H1 (cell line): ENCODE measurements around the gene JTB. TPM values are rescaled to one million over a fixed set of nuclear protein-coding genes. Genes with fewer than 3 reads are reported as not detected.

Source experiments
- CTCF ChIA-PET: fragments of 300-600 bp; sonication (Branson Sonifier 250); formaldehyde crosslinking; loops from one replicate; lab custom pipeline; 2021; ENCODE audit not compliant: partially characterized antibody; lab: Charles Lee
- POLR2A ChIA-PET: fragments of 300-600 bp; sonication (Branson Sonifier 250); formaldehyde crosslinking; loops from one replicate; lab custom pipeline; 2021; ENCODE audit warnings: inconsistent platforms; ENCODE audit not compliant: partially characterized antibody; lab: Charles Lee
- DNase-seq, 2 experiments: peaks; one replicate each; pipeline versions ENCODE4 v3.0.0 to v3.0.0-alpha.2; 2010 to 2022; ENCODE audit warnings: low spot score in 2 of 2, low read depth in 1 of 2, mixed read lengths in 1 of 2
- FAIRE-seq: peaks from 2 replicates; lab custom pipeline; 2011; peaks lifted over from hg19 to GRCh38; lab: Jason Lieb, UNC
- H2AFZ ChIP-seq: 2 replicates; pipeline ENCODE4 v1.8.1; 2012; ENCODE audit warnings: low read length, inconsistent platforms
- H2AK5ac ChIP-seq: 2 replicates; pipeline ENCODE4 v1.6.1; 2013; ENCODE audit warnings: low read depth, low read length
- H2BK120ac ChIP-seq: replicated peaks from 2 replicates; pipeline ENCODE3; 2013; ENCODE audit warnings: low read depth, low read length, inconsistent platforms
- H2BK12ac ChIP-seq: 2 replicates; pipeline ENCODE4 v1.6.1; 2013; ENCODE audit warnings: low read depth, low read length
- H2BK15ac ChIP-seq: 2 replicates; pipeline ENCODE4 v1.6.1; 2013; ENCODE audit warnings: low read length
- H2BK20ac ChIP-seq: 2 replicates; pipeline ENCODE4 v1.6.1; 2013; ENCODE audit warnings: low read length
- H2BK5ac ChIP-seq: 2 replicates; pipeline ENCODE4 v1.6.1; 2013; ENCODE audit warnings: low read depth, low read length
- H3K14ac ChIP-seq: 2 replicates; pipeline ENCODE4 v1.6.1; 2013; ENCODE audit warnings: inconsistent platforms; ENCODE audit not compliant: insufficient read length
- H3K18ac ChIP-seq: 2 replicates; pipeline ENCODE4 v1.6.1; 2013; ENCODE audit warnings: low read length; ENCODE audit errors: extremely low read depth
- H3K23ac ChIP-seq: 2 replicates; pipeline ENCODE4 v1.6.1; 2013; ENCODE audit warnings: inconsistent platforms; ENCODE audit not compliant: insufficient read length
- H3K23me2 ChIP-seq: 2 replicates; pipeline ENCODE4 v1.6.1; 2013; ENCODE audit warnings: low read depth, low read length
- H3K27ac ChIP-seq: 2 replicates; pipeline ENCODE4 v1.6.1; 2011; ENCODE audit warnings: low read depth, low read length, inconsistent platforms
- H3K27me3 ChIP-seq, 4 experiments: replicated peaks in 1 of 4; 1 replicate in 1 of 4; 2 replicates in 3 of 4; pipeline versions ENCODE4 v1.6.1 to v1.8.1; 2011 to 2013; ENCODE audit warnings: low read length in 3 of 4, mild to moderate bottlenecking in 3 of 4, inconsistent platforms in 2 of 4, mixed read lengths in 2 of 4, moderate library complexity in 1 of 4; ENCODE audit not compliant: control insufficient read depth in 3 of 4, insufficient read depth in 3 of 4; ENCODE audit errors: extremely low read depth in 1 of 4
- H3K36me3 ChIP-seq, 4 experiments: 2 replicates each; pipeline versions ENCODE4 v1.6.1 to v1.8.1; 2011 to 2013; ENCODE audit warnings: mild to moderate bottlenecking in 4 of 4, low read length in 3 of 4, moderate library complexity in 2 of 4, control low read depth in 1 of 4, inconsistent platforms in 1 of 4; ENCODE audit not compliant: insufficient read depth in 4 of 4, control insufficient read depth in 2 of 4
- H3K4ac ChIP-seq: replicated peaks from 2 replicates; pipeline ENCODE3; 2013; ENCODE audit warnings: low read length, low read depth, mixed read lengths, inconsistent platforms; ENCODE audit not compliant: insufficient read length
- H3K4me1 ChIP-seq, 4 experiments: replicated peaks in 1 of 4; 1 replicate in 1 of 4; 2 replicates in 3 of 4; pipeline versions ENCODE4 v1.6.1 to v1.8.1; 2011 to 2013; ENCODE audit warnings: low read length in 3 of 4, inconsistent platforms in 2 of 4, mixed read lengths in 1 of 4; ENCODE audit not compliant: insufficient read depth in 4 of 4, control insufficient read depth in 3 of 4
- H3K4me2 ChIP-seq, 2 experiments: 2 replicates each; pipeline versions ENCODE4 v1.6.1 to v1.8.1; 2011 to 2013; ENCODE audit warnings: low read depth in 2 of 2, low read length in 2 of 2, control low read depth in 1 of 2, inconsistent platforms in 1 of 2, mild to moderate bottlenecking in 1 of 2; ENCODE audit not compliant: insufficient read depth in 1 of 2
- H3K4me3 ChIP-seq, 4 experiments: fragments of 200-600, 300-600 bp in 1 of 4; sonication (generic), shearing (Covaris generic), sonication (Bioruptor Twin) in 1 of 4; 2 replicates each; pipeline versions ENCODE4 v1.5.1 to v1.8.1; 2011 to 2016; ENCODE audit warnings: low read length in 4 of 4, low read depth in 3 of 4, control low read depth in 2 of 4, inconsistent platforms in 2 of 4, mild to moderate bottlenecking in 2 of 4, mixed read lengths in 1 of 4, moderate library complexity in 1 of 4; ENCODE audit not compliant: insufficient read depth in 2 of 4; ENCODE audit errors: extremely low read depth in 1 of 4
- H3K56ac ChIP-seq: replicated peaks from 2 replicates; pipeline ENCODE3; 2013; ENCODE audit warnings: low read depth, mild to moderate bottlenecking, mixed read lengths, low read length, inconsistent platforms; ENCODE audit not compliant: insufficient read length
- H3K79me1 ChIP-seq: 2 replicates; pipeline ENCODE4 v1.6.1; 2013; ENCODE audit warnings: low read depth, low read length, control low read depth
- H3K79me2 ChIP-seq, 2 experiments: 2 replicates each; pipeline versions ENCODE4 v1.6.1 to v1.8.1; 2012 to 2013; ENCODE audit warnings: low read length in 2 of 2, mild to moderate bottlenecking in 2 of 2, inconsistent platforms in 1 of 2; ENCODE audit not compliant: insufficient read depth in 2 of 2, control insufficient read depth in 1 of 2
- H3K9ac ChIP-seq, 4 experiments: replicated peaks in 1 of 4; 1 replicate in 1 of 4; 2 replicates in 3 of 4; pipeline versions ENCODE4 v1.6.1 to v1.8.1; 2011 to 2013; ENCODE audit warnings: low read depth in 3 of 4, low read length in 3 of 4, control low read depth in 2 of 4, mild to moderate bottlenecking in 2 of 4, moderate library complexity in 2 of 4, inconsistent platforms in 1 of 4; ENCODE audit errors: extremely low read depth in 1 of 4
- H3K9me3 ChIP-seq, 2 experiments: 2 replicates each; pipeline versions ENCODE4 v1.6.1 to v1.8.1; 2012 to 2013; ENCODE audit warnings: mild to moderate bottlenecking in 2 of 2, moderate library complexity in 2 of 2, control low read depth in 1 of 2, inconsistent platforms in 1 of 2, low read depth in 1 of 2, low read length in 1 of 2, mixed read lengths in 1 of 2; ENCODE audit not compliant: insufficient read depth in 2 of 2
- H4K20me1 ChIP-seq, 2 experiments: replicated peaks in 1 of 2; 2 replicates each; pipeline versions ENCODE3 to v1.8.1; 2011 to 2013; ENCODE audit warnings: inconsistent platforms in 2 of 2, low read length in 2 of 2, mild to moderate bottlenecking in 1 of 2; ENCODE audit not compliant: insufficient read depth in 2 of 2, control insufficient read depth in 1 of 2
- H4K5ac ChIP-seq: 2 replicates; pipeline ENCODE4 v1.6.1; 2013; ENCODE audit warnings: low read length, low read depth, mixed read lengths, inconsistent platforms; ENCODE audit not compliant: insufficient read length
- H4K8ac ChIP-seq: 2 replicates; pipeline ENCODE4 v1.8.0; 2013; ENCODE audit warnings: mild to moderate bottlenecking, moderate library complexity, low read length, inconsistent platforms; ENCODE audit not compliant: insufficient read depth; ENCODE audit errors: extremely low read depth
- H4K91ac ChIP-seq: replicated peaks from 2 replicates; pipeline ENCODE3; 2013; ENCODE audit warnings: low read length, mixed read lengths, inconsistent platforms; ENCODE audit not compliant: insufficient read length
- BCL11A ChIP-seq, 2 experiments: IDR thresholded peaks; one replicate each; pipeline ENCODE4 v1.6.1; 2011; ENCODE audit warnings: low read depth in 2 of 2, low read length in 2 of 2, mild to moderate bottlenecking in 2 of 2
- BRCA1 ChIP-seq: IDR thresholded peaks from 2 replicates; pipeline ENCODE4 v1.6.1; 2012; ENCODE audit warnings: low read depth, low read length, improper control_type of control experiment
- CBX8 ChIP-seq: fragments of 300-800, 300-1000 bp; sonication (generic); IDR thresholded peaks from 2 replicates; pipeline ENCODE4 v1.7.1; 2016; ENCODE audit warnings: low read depth, low read length, borderline replicate concordance
- FOSL1 ChIP-seq: IDR thresholded peaks from 2 replicates; pipeline ENCODE4 v1.6.1; 2011; ENCODE audit warnings: mild to moderate bottlenecking, low read depth, low read length, moderate library complexity; ENCODE audit not compliant: insufficient read depth
- HDAC6 ChIP-seq: IDR thresholded peaks from one replicate; pipeline ENCODE4 v1.7.1; 2012; ENCODE audit warnings: low read depth, mild to moderate bottlenecking, inconsistent platforms, low read length, moderate library complexity
- JUND ChIP-seq: IDR thresholded peaks from 2 replicates; pipeline ENCODE4 v1.6.1; 2011; ENCODE audit warnings: mild to moderate bottlenecking, improper control_type of control experiment, low read length
- POU5F1 ChIP-seq: IDR thresholded peaks from 2 replicates; pipeline ENCODE4 v1.6.1; 2011; ENCODE audit warnings: low read depth, mild to moderate bottlenecking, low read length, moderate library complexity
- RAD21 ChIP-seq, 2 experiments: IDR thresholded peaks in 1 of 2; conservative IDR thresholded peaks in 1 of 2; 2 replicates each; pipeline ENCODE4 v1.6.1; 2011; ENCODE audit warnings: low read depth in 2 of 2, low read length in 2 of 2, improper control_type of control experiment in 1 of 2, inconsistent platforms in 1 of 2, mild to moderate bottlenecking in 1 of 2, moderate library complexity in 1 of 2
- SP1 ChIP-seq: IDR thresholded peaks from 2 replicates; pipeline ENCODE4 v1.6.1; 2011; ENCODE audit warnings: low read depth, low read length
- SUZ12 ChIP-seq: fragments of 200-600 bp; sonication (generic); IDR thresholded peaks from 2 replicates; pipeline ENCODE4 v1.6.1; 2012; ENCODE audit warnings: mild to moderate bottlenecking, inconsistent platforms, low read length, moderate library complexity, mixed read lengths
- YY1 ChIP-seq: IDR thresholded peaks from 2 replicates; pipeline ENCODE4 v1.6.1; 2011; ENCODE audit warnings: low read depth, mild to moderate bottlenecking, low read length
- WGBS, 2 experiments: shearing (Covaris generic) in 1 of 2; methylation state at CpG; one replicate each; pipeline versions ENCODE4 v1.1.6 to v1.1.7; 2013 to 2015; ENCODE audit warnings: low lambda C conversion rate in 2 of 2, mixed read lengths in 2 of 2, inconsistent platforms in 1 of 2, low coverage in 1 of 2, missing lambda C conversion rate in 1 of 2; ENCODE audit not compliant: insufficient replicate concordance in 2 of 2, insufficient coverage in 1 of 2, insufficient read length in 1 of 2; ENCODE audit errors: extremely low coverage in 1 of 2, missing lambda C conversion rate in 1 of 2; 5-methylcytosine and 5-hydroxymethylcytosine counted together
- polyA plus RNA-seq, 7 experiments: library from polyadenylated mRNA; depleted of rRNA in 3 of 7; stranded (reverse) in 5 of 7; unstranded in 2 of 7; fragments of >200 nt in 5 of 7; fragments of 200-250 nt in 2 of 7; gene quantifications; 1 replicate in 5 of 7; 2 replicates in 1 of 7; 4 replicates in 1 of 7; pipeline versions ENCODE4 v1.2.1 to v1.2.3, GENCODE V29; 2011 to 2013; ENCODE audit warnings: missing spikeins in 2 of 7, mixed read lengths in 2 of 7
- total RNA-seq: library from RNA; stranded (reverse); fragmentation: NEBNext Ultra II Directional; extraction: Animal tissue kit (Norgen Biotek cat#: 25700); gene quantifications from 2 replicates; pipeline ENCODE4 v1.2.1, GENCODE V29; 2021

The JTB gene
- total and polyA plus RNA-seq, 2 of the 8 experiments (the other 6 are each of a cell fraction or from before 2014, with no cell fraction given), result 91.1 to 122 TPM

DNA sequence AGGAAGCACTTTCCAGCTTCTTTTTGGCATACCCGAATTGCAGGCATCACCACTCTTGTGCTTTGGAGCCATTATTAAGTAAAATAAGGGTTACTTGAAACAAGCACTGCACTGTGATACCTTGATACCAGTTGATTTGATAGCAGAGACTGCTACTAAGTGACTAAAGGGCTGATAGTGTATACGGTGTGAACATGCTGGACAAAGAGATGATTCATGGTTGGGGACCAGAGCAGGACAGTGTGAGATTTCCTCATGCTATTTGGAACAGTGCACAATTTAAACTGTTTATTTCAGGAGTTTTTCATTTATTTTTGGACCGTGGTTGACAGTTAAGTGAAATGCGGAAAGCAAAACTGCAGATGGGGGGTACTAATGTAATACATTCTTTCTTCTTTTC, 22.9 kb upstream of the JTB start:
- no peak overlapping the region for H3K27ac ChIP-seq
- H4K5ac ChIP-seq, result no peak overlapping the region
- H3K4me2 ChIP-seq, result no peak overlapping the region
- H3K56ac ChIP-seq, result no peak overlapping the region
- H2AK5ac ChIP-seq, result no peak overlapping the region
- H3K23me2 ChIP-seq, result no peaks in the 10 kb centered on the region
- ChIA-PET POLR2A (interaction anchor here (1.1 to 8.2 kb wide), 5 partner anchors 9 to 157 kb away, joined by 3 to 137 read pairs (median 3); partner anchors contain the start of genes RAB13 and RPS27), CTCF (interaction anchor here (0.9 to 1.2 kb wide), 2 partner anchors 9 to 39 kb away, joined by 3 to 5 read pairs; no protein-coding TSS in a partner anchor)
- WGBS, 2 experiments, result 91% methylated on average over 4 of the region's 4 CpGs; no CpG with 5 or more reads in 1 of the 2 experiments
- H2BK20ac ChIP-seq, result no peak overlapping the region
- DNase-seq (no peak), FAIRE-seq (no peak)
- no peak overlapping the region for H3K9ac ChIP-seq
- H3K4me1 ChIP-seq, result no peaks in the 10 kb centered on the region
- no peaks in the 10 kb centered on the region for H3K27me3 ChIP-seq
- no peak overlapping the region for H4K8ac ChIP-seq
- no peaks in the 10 kb centered on the region for H3K79me1 ChIP-seq
- TF ChIP-seq BCL11A (IDR thresholded peaks at IDR 0.05; ENCODE audit: low read depth in 2 of 2, low read length in 2 of 2) (no peak), CBX8 (no peak), POU5F1 (no peak), SUZ12 (no peak), YY1 (no peak), HDAC6 (no peak), BRCA1 (no peak), JUND (no peak), RAD21 (IDR thresholded peaks at IDR 0.05 in 1 of 2, conservative IDR thresholded peaks at IDR 0.05 in 1 of 2; ENCODE audit: low read depth in 2 of 2, low read length in 2 of 2) (no peak), SP1 (no peak), FOSL1 (no peak)
- H2BK120ac ChIP-seq, result no peak overlapping the region
- H3K23ac ChIP-seq, result no peak overlapping the region
- peaks cover 0 to 3% of the 10 kb centered on the region in 2 experiments; a peak in 1 of 4 replicates for H3K9me3 ChIP-seq
- H3K4ac ChIP-seq, result no peak overlapping the region
- no peak overlapping the region for H3K18ac ChIP-seq
- no peak overlapping the region for H2BK12ac ChIP-seq
- no peak overlapping the region for H2BK5ac ChIP-seq
- peaks cover 0 to 5% (median 2%) of the 10 kb centered on the region in 4 experiments; a peak in 5 of 8 replicates for H3K36me3 ChIP-seq
- H4K91ac ChIP-seq, result no peak overlapping the region
- no peak overlapping the region for H2BK15ac ChIP-seq
- no peak overlapping the region for H3K14ac ChIP-seq
- H4K20me1 ChIP-seq, result peaks cover 0 to 2% of the 10 kb centered on the region in 2 experiments
- H3K79me2 ChIP-seq, result no peaks in the 10 kb centered on the region
- H2AFZ ChIP-seq, result no peak overlapping the region
- no peak overlapping the region for H3K4me3 ChIP-seq
